GM23248 (cell line): ENCODE results near the gene CTNND2.

Experiments used
- EZH2 ChIP-seq: fragments of 200-600 bp; sonication (generic); IDR thresholded peaks from 2 replicates; pipeline ENCODE4 v1.6.1; 2018; ENCODE audit warnings: antibody characterized with exemption, mild to moderate bottlenecking; ENCODE audit not compliant: insufficient read depth, poor library complexity, severe bottlenecking
- EZH2phosphoT487 ChIP-seq: fragments of 200-600 bp; sonication (generic); IDR thresholded peaks from 2 replicates; pipeline ENCODE4 v1.6.1; 2018; ENCODE audit warnings: antibody characterized with exemption, moderate library complexity, mild to moderate bottlenecking, low read depth; ENCODE audit not compliant: insufficient read depth

GRCh38 chr5:11164531-11165294, 739.5 kb downstream of the CTNND2 start:
- no peak for TF ChIP-seq EZH2phosphoT487
- TF ChIP-seq EZH2 = no peak
